ENCODE measurements around the gene ACTR2.
"Not testable (repeated sequence)": the region's sequence is repeated elsewhere in the genome, so short reads cannot be mapped to it uniquely, and the experiment has no call there.

Gene ACTR2

DNA sequence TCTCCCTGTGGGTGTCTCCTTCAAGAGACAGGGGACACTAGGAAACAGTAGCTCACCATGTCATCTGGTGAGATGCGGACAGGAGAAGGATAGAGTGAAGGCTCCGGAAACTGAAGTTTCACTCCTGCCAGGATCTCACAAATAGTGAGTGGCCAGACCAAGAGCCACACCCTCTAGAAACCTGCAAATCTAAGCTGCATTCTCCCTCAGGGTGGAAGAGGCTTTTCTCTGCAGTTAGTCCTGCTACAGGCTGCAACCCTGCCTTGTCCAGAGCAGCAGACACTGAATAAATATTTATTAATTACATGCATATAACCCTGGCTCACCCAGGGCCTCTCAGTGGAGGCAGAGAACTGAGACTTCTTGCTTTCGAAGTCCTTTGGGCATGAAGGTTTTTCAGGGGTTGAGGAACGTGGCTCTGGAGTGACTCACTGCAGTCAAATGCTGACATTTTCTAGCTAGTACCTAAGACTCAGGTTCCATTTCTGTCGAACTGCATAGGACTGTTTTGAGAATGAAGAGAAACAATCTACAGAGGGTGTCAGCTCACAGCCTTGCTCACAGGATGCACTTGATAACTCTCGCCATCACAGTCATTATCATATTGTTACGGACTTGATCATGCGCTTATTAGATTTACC, 87.3 kb downstream of the ACTR2 start:
- DNase-seq: no peak

DNA sequence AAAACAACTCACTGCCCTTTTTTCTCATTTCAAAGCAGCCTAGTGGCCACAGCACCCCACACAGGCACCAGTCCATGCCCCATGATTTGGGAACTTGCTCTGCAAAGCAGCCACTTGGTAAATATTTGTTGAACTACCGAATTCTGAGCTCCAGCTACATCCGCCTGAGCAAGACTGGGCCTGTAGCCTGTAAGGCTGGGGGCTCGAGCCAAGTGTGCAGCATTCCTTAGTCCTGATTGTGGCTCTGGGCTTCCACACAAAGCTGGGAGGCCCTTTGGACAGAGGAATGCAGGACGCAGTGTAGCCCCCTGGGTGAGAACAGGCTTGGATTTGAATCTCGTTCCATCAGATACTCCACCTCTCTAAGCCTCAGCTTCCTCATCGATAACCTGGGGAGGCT, 88.4 kb downstream of the ACTR2 start:
- no peak for DNase-seq

DNA sequence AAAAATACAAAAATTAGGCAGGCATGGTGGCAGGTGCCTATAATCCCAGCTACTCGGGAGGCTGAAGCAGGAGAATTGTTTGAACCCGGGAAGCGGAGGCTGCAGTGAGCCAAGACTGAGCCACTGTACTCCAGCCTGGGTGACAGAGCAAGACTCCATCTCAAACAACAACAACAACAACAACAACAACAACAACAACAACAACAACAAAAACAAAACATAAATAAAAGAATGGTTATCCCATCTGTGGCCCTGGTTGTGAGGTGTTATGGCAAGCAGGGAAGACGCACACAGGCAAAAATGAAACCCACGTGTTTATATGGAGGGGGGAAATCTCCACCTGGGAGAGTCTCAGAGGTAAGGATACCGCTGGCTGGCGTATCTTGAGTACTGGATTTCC, 89.7 kb downstream of the ACTR2 start:
- DNase-seq: not testable (repeated sequence)

DNA sequence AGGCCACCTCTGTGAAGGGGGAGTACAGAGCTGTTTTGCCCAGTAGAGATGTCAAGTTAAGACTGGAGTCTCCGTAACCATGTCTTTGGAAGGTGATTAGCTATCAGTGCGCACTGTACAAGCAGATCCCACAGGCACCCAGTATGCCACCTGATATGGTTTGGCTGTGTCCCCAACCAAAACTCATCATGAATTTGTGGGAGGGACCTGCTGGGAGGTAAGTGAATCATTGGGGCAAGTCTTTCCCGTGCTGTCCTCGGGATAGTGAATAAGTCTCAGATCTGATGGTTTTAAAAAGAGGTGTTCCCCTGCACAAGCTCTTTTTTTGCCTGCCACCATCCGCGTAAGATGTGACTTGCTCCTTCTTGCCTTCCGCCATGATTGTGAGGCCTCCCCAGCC, 90.2 kb downstream of the ACTR2 start:
- no peak for DNase-seq

DNA sequence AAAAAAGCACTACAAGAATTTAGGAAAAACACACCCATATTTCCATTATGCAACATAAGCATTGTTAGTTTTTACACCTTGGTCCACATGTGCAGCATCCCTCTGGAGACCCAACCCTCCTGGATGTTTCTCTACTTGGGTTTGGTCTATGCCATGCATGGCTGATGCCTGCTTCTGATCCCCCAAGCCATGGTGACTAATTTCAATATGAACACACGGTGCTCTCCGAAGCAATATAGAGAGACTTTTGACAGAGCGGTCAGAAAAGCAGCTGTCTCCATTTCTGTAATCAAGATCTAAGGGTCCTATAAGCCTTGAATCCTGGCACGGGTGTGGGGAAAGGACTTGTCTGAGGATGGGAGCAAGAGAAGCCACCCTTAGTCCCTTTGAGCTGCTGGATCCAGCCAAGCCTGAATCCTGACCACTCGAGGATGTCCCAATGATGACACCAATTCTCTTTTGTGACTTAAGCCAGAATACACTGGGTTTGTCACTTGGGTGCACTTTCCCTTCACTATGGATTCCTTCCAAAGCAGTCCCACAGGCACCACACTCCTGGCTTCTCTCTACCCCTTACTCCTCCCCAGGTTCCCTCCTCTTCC, 91.5 kb downstream of the ACTR2 start:
- DNase-seq: no peak

DNA sequence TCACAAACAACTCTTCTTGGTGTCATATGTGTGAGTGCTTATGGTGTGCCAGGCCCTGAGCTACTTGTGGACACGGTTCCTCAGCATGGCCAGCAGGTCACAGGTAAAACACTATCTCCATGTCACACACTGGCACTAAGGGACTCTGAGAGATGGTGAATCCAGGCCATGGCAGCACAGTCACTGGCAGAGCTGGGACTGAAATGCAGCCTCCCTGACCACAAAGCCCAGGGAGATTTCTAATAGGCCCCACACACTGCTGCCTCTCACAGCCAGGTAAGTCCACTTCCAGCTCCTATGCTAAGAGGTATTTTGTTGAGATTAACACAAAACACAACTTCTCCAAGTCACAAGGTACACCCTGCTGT, 92.0 kb downstream of the ACTR2 start:
- DNase-seq: no peak

DNA sequence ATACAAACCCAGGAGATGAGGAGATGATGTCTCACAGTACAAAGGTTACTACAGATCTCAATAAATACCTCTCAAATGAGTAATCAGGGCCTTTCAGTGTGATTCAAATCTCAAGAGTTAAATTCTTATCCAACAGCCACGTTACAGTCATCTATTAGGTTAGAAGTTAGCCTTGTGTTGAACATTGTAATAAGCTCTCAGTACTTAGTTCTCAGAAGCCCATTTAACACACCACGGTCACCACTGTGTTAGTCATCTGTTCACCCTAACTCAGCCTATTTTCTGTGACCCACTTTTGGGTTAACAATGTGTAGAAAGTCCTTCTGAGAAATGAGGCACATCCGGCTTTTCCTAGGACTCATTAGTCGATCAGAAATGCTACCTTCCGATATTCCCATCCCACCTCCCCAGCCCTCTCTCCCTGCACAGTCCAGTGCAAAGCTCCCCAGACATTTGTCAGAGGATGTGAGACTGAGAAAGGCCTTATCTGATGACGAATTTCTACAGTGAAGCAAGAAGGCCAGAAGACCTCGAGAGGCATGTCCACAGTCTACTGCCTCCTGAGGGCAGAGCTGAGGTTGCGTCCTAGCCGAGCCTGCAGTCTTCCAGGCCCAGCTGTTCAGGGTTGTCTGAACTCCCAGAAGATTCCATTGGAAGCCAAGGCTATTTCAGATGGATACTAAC, 92.6 kb downstream of the ACTR2 start:
- peak; percentile 18 to 46 (median 34) for DNase-seq
